ENCODE results near the gene CENPC. TPM values are rescaled to one million over a fixed set of nuclear protein-coding genes. Genes with fewer than 3 reads are reported as not detected.

CENPC gene
- total and polyA plus RNA-seq, 7 donors = 4.9 to 30.0 (median 20.6) TPM

GRCh38 chr4:67575232-67576058 is 30.1 kb upstream of the CENPC start:
- Histone ChIP-seq H3K27me3 (no peaks in the 10 kb centered on the region), H3K4me3 (no peak overlapping the region), H3K9me3 (no peaks in the 10 kb centered on the region), H3K36me3 (no peaks in the 10 kb centered on the region), H3K4me1 (no peaks in the 10 kb centered on the region), H3K27ac (no peak overlapping the region)
- DNase-seq = no peak
- 43 to 69% methylated on average over 13 of the region's 13 CpGs for WGBS, 2 donors
- intact Hi-C loops (cut with DNase I) = no loop called here
- TF ChIP-seq EP300 (IDR thresholded peaks at IDR 0.05) = no peak
- TF ChIP-seq, protein P1, sequence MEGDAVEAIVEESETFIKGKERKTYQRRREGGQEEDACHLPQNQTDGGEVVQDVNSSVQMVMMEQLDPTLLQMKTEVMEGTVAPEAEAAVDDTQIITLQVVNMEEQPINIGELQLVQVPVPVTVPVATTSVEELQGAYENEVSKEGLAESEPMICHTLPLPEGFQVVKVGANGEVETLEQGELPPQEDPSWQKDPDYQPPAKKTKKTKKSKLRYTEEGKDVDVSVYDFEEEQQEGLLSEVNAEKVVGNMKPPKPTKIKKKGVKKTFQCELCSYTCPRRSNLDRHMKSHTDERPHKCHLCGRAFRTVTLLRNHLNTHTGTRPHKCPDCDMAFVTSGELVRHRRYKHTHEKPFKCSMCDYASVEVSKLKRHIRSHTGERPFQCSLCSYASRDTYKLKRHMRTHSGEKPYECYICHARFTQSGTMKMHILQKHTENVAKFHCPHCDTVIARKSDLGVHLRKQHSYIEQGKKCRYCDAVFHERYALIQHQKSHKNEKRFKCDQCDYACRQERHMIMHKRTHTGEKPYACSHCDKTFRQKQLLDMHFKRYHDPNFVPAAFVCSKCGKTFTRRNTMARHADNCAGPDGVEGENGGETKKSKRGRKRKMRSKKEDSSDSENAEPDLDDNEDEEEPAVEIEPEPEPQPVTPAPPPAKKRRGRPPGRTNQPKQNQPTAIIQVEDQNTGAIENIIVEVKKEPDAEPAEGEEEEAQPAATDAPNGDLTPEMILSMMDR (IDR thresholded peaks at IDR 0.05) = no peak
- TF ChIP-seq POLR2A (IDR thresholded peaks at IDR 0.05) = no peak
- no peak for TF ChIP-seq POLR2AphosphoS5 (IDR thresholded peaks at IDR 0.05)

GRCh38 chr4:67573193-67573592 is 27.9 kb upstream of the CENPC start:
- Histone ChIP-seq H3K4me3 (no peak overlapping the region), H3K4me1 (no peaks in the 10 kb centered on the region), H3K36me3 (no peaks in the 10 kb centered on the region), H3K9me3 (no peaks in the 10 kb centered on the region), H3K27me3 (no peaks in the 10 kb centered on the region), H3K27ac (no peak overlapping the region)
- DNase-seq = no peak
- intact Hi-C loops (cut with DNase I) = no loop called here
- TF ChIP-seq EP300 (IDR thresholded peaks at IDR 0.05) = no peak
- no peak for TF ChIP-seq POLR2AphosphoS5 (IDR thresholded peaks at IDR 0.05)
- TF ChIP-seq, protein P1 (IDR thresholded peaks at IDR 0.05) = no peak
- no peak for TF ChIP-seq POLR2A (IDR thresholded peaks at IDR 0.05)

DNA sequence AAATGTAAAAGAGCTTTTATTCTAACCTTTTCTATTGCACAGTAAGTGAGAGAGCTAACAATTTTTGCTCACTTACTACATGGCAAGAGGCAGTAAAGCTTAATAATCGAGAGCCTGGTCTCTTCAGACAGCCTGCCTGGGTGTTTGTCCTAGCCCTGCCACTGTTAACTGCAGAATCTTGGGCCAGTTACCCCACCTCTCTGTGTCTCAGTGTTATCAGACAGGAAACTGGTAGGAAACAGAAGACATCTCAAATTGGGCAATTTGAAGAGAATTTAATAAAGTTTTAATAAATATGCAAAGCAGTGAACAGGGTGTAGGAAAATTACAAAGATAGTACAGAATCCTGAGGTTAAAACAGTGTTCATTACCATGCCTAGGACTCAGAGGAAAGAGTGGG is 26.7 kb upstream of the CENPC start:
- TF ChIP-seq, protein P1 (IDR thresholded peaks at IDR 0.05) = no peak
- TF ChIP-seq POLR2A (IDR thresholded peaks at IDR 0.05) = no peak
- TF ChIP-seq POLR2AphosphoS5 (IDR thresholded peaks at IDR 0.05) = no peak
- no peak for TF ChIP-seq EP300 (IDR thresholded peaks at IDR 0.05)
- DNase-seq = no peak
- Histone ChIP-seq H3K36me3 (no peaks in the 10 kb centered on the region), H3K27ac (no peak overlapping the region), H3K4me3 (no peak overlapping the region), H3K9me3 (no peaks in the 10 kb centered on the region), H3K4me1 (no peaks in the 10 kb centered on the region), H3K27me3 (no peaks in the 10 kb centered on the region)
- intact Hi-C loops (cut with DNase I) = no loop called here
- 27 to 35% methylated on average over 1 of the region's 1 CpG for WGBS, 2 donors

DNA sequence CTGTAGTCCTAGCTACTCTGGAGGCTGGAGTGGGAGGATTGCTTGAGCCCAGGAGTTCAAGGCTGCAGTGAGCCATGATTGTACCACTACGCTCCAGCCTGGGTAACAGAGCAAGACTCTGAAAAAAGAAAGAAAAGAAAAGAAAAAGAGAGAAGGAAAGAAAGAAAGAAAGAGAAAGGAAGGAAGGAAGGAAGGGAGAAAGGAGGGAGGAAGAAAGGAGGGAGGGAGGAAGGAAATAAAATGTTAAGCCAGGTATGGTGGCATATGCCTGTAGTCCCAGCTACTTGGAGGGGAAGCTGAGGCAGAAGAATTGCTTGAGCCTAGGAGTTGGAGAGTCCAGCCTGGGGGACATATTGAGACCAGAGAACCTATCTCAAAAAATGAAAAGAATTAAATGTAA is 25.2 kb upstream of the CENPC start:
- DNase-seq = no peak
- TF ChIP-seq POLR2A (IDR thresholded peaks at IDR 0.05) (no peak), POLR2AphosphoS5 (IDR thresholded peaks at IDR 0.05) (no peak), EP300 (IDR thresholded peaks at IDR 0.05) (no peak)
- TF ChIP-seq, protein P1 (IDR thresholded peaks at IDR 0.05) = no peak
- no peak overlapping the region for H3K27ac ChIP-seq
- no peaks in the 10 kb centered on the region for H3K36me3 ChIP-seq
- H3K9me3 ChIP-seq = no peaks in the 10 kb centered on the region
- no peaks in the 10 kb centered on the region for H3K4me1 ChIP-seq
- H3K4me3 ChIP-seq = no peak overlapping the region
- 94 to 95% methylated on average over 1 of the region's 1 CpG for WGBS, 2 donors
- intact Hi-C loops (cut with DNase I) = no loop called here
- no peaks in the 10 kb centered on the region for H3K27me3 ChIP-seq

DNA sequence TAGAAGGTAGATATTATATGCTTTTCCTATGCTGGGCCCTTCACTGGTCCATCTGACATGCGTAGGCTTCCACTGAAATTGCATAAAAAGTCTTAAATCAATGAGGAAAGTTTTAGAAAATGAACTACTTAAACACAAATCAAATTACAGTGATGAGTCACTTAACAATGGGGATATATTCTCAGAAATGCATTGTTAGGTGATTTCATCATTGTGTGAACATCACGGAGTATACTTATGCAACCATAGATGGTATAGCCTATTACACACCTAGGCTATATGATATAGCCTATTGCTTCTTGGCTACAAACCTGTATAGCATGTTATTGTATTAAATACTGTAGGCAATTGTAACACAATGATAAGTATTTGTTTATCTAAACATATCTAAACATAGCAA is 23.5 kb upstream of the CENPC start:
- no peak for DNase-seq
- H3K36me3 ChIP-seq = no peaks in the 10 kb centered on the region
- 92% methylated on average over 2 of the region's 2 CpGs for WGBS, 2 donors
- H3K4me3 ChIP-seq = no peak overlapping the region
- TF ChIP-seq EP300 (IDR thresholded peaks at IDR 0.05) (no peak), POLR2AphosphoS5 (IDR thresholded peaks at IDR 0.05) (no peak), POLR2A (IDR thresholded peaks at IDR 0.05) (no peak)
- TF ChIP-seq, protein P1 (IDR thresholded peaks at IDR 0.05) = no peak
- no peak overlapping the region for H3K27ac ChIP-seq
- H3K9me3 ChIP-seq = no peaks in the 10 kb centered on the region
- intact Hi-C loops (cut with DNase I) = no loop called here
- no peaks in the 10 kb centered on the region for H3K27me3 ChIP-seq
- no peaks in the 10 kb centered on the region for H3K4me1 ChIP-seq

All from sigmoid colon (tissue), 7 donors.